Stomach smooth muscle (tissue), 2 donors: ENCODE data around the gene HMGCS2.

Source experiments
- H3K27ac ChIP-seq: one replicate; pipeline ENCODE4 v1.7.0; 2013; ENCODE audit warnings: mild to moderate bottlenecking, low read length, inconsistent platforms
- H3K27me3 ChIP-seq, 2 donors: one replicate each; pipeline ENCODE4 v1.7.0; 2013; ENCODE audit warnings: low read length in 2 of 2; ENCODE audit not compliant: insufficient read depth in 2 of 2, control insufficient read depth in 1 of 2
- H3K36me3 ChIP-seq, 2 donors: one replicate each; pipeline ENCODE4 v1.7.0; 2013; ENCODE audit warnings: low read length in 2 of 2; ENCODE audit not compliant: control insufficient read depth in 2 of 2, insufficient read depth in 2 of 2
- H3K4me1 ChIP-seq: one replicate; pipeline ENCODE4 v1.7.0; 2013; ENCODE audit warnings: low read length; ENCODE audit not compliant: control insufficient read depth, insufficient read depth
- H3K4me3 ChIP-seq, 2 donors: one replicate each; pipeline ENCODE4 v1.7.0; 2013; ENCODE audit warnings: low read length in 2 of 2
- H3K9ac ChIP-seq, 2 donors: one replicate each; pipeline ENCODE4 v1.7.0; 2013; ENCODE audit warnings: low read length in 2 of 2, mild to moderate bottlenecking in 1 of 2
- H3K9me3 ChIP-seq, 2 donors: one replicate each; pipeline ENCODE4 v1.7.0; 2013; ENCODE audit warnings: low read length in 2 of 2; ENCODE audit not compliant: control insufficient read depth in 2 of 2
- donor health status: healthy.
- donor health status: Pancreatic carcinoma.

HMGCS2 gene

GRCh38 chr1:119762409-119762808 is 6.3 kb downstream of the HMGCS2 start:
- Histone ChIP-seq H3K4me3 (no peak overlapping the region), H3K9me3 (peaks cover 0 to 4% of the 10 kb centered on the region in 2 donors), H3K9ac (no peak overlapping the region), H3K27me3 (no peaks in the 10 kb centered on the region), H3K36me3 (no peaks in the 10 kb centered on the region), H3K27ac (no peak overlapping the region), H3K4me1 (peaks cover 13% of the 10 kb centered on the region)

- H3K4me1 ChIP-seq: peaks cover 3% of the 10 kb centered on the region
- no peaks in the 10 kb centered on the region for H3K9me3 ChIP-seq
- no peak overlapping the region for H3K9ac ChIP-seq
- H3K4me3 ChIP-seq: no peak overlapping the region
- H3K36me3 ChIP-seq: no peaks in the 10 kb centered on the region
- no peaks in the 10 kb centered on the region for H3K27me3 ChIP-seq
- no peak overlapping the region for H3K27ac ChIP-seq
Measured at GRCh38 chr1:119758584-119758983, 10.1 kb downstream of the HMGCS2 start.

- Histone ChIP-seq H3K4me1 (peaks cover 3% of the 10 kb centered on the region), H3K9ac (no peak overlapping the region), H3K9me3 (no peaks in the 10 kb centered on the region), H3K36me3 (no peaks in the 10 kb centered on the region), H3K4me3 (no peak overlapping the region), H3K27me3 (no peaks in the 10 kb centered on the region), H3K27ac (no peak overlapping the region)
Measured at GRCh38 chr1:119752592-119752991, 16.1 kb downstream of the HMGCS2 start.

GRCh38 chr1:119748040-119748439 is 20.7 kb downstream of the HMGCS2 start:
- no peak overlapping the region for H3K4me3 ChIP-seq
- peaks cover 0 to 2% of the 10 kb centered on the region in 2 donors for H3K36me3 ChIP-seq
- no peaks in the 10 kb centered on the region for H3K27me3 ChIP-seq
- no peak overlapping the region for H3K9ac ChIP-seq
- no peaks in the 10 kb centered on the region for H3K9me3 ChIP-seq
- no peak overlapping the region for H3K27ac ChIP-seq
- peaks cover 10% of the 10 kb centered on the region for H3K4me1 ChIP-seq

GRCh38 chr1:119747451-119747850 is 21.3 kb downstream of the HMGCS2 start:
- Histone ChIP-seq H3K36me3 (peaks cover 0 to 3% of the 10 kb centered on the region in 2 donors), H3K4me3 (no peak overlapping the region), H3K9ac (no peak overlapping the region), H3K27ac (no peak overlapping the region), H3K4me1 (peaks cover 16% of the 10 kb centered on the region), H3K27me3 (no peaks in the 10 kb centered on the region), H3K9me3 (no peaks in the 10 kb centered on the region)

GRCh38 chr1:119745034-119745433 is 23.7 kb downstream of the HMGCS2 start:
- Histone ChIP-seq H3K4me3 (no peak overlapping the region), H3K27me3 (no peaks in the 10 kb centered on the region), H3K9me3 (no peaks in the 10 kb centered on the region), H3K27ac (no peak overlapping the region), H3K36me3 (peaks cover 0 to 3% of the 10 kb centered on the region in 2 donors), H3K4me1 (peaks cover 27% of the 10 kb centered on the region), H3K9ac (no peak overlapping the region)

- no peak overlapping the region for H3K4me3 ChIP-seq
- H3K36me3 ChIP-seq: peaks cover 0 to 3% of the 10 kb centered on the region in 2 donors
- no peak overlapping the region for H3K9ac ChIP-seq
- peaks cover 27% of the 10 kb centered on the region for H3K4me1 ChIP-seq
- no peak overlapping the region for H3K27ac ChIP-seq
- H3K9me3 ChIP-seq: no peaks in the 10 kb centered on the region
- H3K27me3 ChIP-seq: no peaks in the 10 kb centered on the region
Measured at GRCh38 chr1:119744598-119744942, 24.1 kb downstream of the HMGCS2 start.

- Histone ChIP-seq H3K36me3 (peaks cover 0 to 3% of the 10 kb centered on the region in 2 donors), H3K27me3 (no peaks in the 10 kb centered on the region), H3K4me3 (no peak overlapping the region), H3K27ac (no peak overlapping the region), H3K9me3 (no peaks in the 10 kb centered on the region), H3K9ac (no peak overlapping the region), H3K4me1 (peaks cover 27% of the 10 kb centered on the region)
Measured at GRCh38 chr1:119743776-119744597, 24.7 kb downstream of the HMGCS2 start.

- Histone ChIP-seq H3K9ac (no peak overlapping the region), H3K4me3 (no peak overlapping the region), H3K36me3 (peaks cover 0 to 3% of the 10 kb centered on the region in 2 donors), H3K27me3 (no peaks in the 10 kb centered on the region), H3K27ac (no peak overlapping the region), H3K9me3 (no peaks in the 10 kb centered on the region), H3K4me1 (peaks cover 27% of the 10 kb centered on the region)
Measured at GRCh38 chr1:119743308-119743707, 25.4 kb downstream of the HMGCS2 start.

- Histone ChIP-seq H3K9me3 (no peaks in the 10 kb centered on the region), H3K4me3 (peak overlapping the region in 1 of 2 donors; percentile 15), H3K9ac (no peak overlapping the region), H3K27me3 (no peaks in the 10 kb centered on the region), H3K36me3 (peaks cover 0 to 3% of the 10 kb centered on the region in 2 donors), H3K4me1 (peaks cover 27% of the 10 kb centered on the region), H3K27ac (peak overlapping the region; percentile 58)
Measured at GRCh38 chr1:119742677-119743076, 26.0 kb downstream of the HMGCS2 start.

- no peak overlapping the region for H3K9ac ChIP-seq
- peak overlapping the region in 1 of 2 donors; percentile 15 for H3K4me3 ChIP-seq
- peaks cover 0 to 6% of the 10 kb centered on the region in 2 donors for H3K36me3 ChIP-seq
- H3K27me3 ChIP-seq: no peaks in the 10 kb centered on the region
- H3K4me1 ChIP-seq: peaks cover 29% of the 10 kb centered on the region
- peak overlapping the region; percentile 58 for H3K27ac ChIP-seq
- H3K9me3 ChIP-seq: no peaks in the 10 kb centered on the region
Measured at GRCh38 chr1:119742202-119742601, 26.5 kb downstream of the HMGCS2 start.
